Measurements from ENCODE around the gene SNED1.

The SNED1 gene

DNA sequence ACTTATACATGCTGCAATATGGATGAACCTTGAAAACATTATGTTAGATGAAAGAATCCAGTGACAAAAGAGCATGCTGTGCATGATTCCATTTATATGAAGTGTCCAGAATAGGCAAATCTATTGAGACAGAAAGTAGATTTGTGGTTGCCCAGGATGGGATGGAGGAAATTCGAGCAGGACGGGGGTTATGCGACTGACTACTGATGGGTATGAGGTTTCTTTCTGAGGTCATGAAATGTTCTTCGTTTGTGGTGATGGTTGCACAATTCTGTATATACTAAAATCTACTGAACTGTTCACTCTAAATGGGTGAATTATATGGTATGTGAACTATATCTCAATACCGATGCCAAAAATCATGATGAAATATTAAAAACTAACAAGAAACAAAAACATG is 122.6 kb downstream of the SNED1 start:
- DNase-seq (ENCODE audit: insufficient read length, low spot score) (no peak), FAIRE-seq (no peak)
- TF ChIP-seq, protein P1, sequence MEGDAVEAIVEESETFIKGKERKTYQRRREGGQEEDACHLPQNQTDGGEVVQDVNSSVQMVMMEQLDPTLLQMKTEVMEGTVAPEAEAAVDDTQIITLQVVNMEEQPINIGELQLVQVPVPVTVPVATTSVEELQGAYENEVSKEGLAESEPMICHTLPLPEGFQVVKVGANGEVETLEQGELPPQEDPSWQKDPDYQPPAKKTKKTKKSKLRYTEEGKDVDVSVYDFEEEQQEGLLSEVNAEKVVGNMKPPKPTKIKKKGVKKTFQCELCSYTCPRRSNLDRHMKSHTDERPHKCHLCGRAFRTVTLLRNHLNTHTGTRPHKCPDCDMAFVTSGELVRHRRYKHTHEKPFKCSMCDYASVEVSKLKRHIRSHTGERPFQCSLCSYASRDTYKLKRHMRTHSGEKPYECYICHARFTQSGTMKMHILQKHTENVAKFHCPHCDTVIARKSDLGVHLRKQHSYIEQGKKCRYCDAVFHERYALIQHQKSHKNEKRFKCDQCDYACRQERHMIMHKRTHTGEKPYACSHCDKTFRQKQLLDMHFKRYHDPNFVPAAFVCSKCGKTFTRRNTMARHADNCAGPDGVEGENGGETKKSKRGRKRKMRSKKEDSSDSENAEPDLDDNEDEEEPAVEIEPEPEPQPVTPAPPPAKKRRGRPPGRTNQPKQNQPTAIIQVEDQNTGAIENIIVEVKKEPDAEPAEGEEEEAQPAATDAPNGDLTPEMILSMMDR (IDR thresholded peaks at IDR 0.05; ENCODE audit: insufficient read depth, missing control alignments), result no peak

DNA sequence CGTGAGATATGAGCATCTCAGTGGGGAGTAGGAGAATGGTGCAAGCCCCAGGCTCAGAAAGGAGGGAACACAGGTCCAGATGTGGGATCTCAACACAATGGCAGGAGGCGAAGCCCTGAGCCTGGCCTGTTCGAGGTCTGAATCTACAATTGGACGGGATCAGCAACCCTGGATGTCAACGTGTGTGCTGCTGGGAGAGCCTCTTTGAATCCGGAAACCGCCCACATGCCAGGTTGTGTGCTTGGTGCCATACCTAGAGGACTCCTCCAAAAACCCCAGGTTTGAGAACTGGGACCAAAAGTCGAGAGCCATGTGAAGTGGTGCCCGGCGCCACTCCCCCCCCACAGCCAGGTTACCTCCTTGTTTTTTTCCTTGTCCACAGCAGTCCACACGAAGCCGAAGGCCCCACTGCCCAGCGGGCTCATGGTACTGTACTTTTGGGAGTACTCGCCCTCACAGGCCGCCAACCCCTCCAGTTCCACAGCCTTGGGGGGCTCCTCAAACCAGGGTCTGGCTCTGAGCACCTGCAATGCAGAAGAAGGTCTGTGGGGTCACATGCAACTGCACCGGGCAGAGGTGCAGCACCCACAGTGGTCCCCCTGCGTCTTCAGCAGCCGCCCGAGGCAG is 124.1 kb downstream of the SNED1 start:
- TF ChIP-seq, protein P1 (IDR thresholded peaks at IDR 0.05; ENCODE audit: insufficient read depth, missing control alignments), result no peak
- DNase-seq (ENCODE audit: insufficient read length, low spot score), result no peak
- FAIRE-seq, result no peak

DNA sequence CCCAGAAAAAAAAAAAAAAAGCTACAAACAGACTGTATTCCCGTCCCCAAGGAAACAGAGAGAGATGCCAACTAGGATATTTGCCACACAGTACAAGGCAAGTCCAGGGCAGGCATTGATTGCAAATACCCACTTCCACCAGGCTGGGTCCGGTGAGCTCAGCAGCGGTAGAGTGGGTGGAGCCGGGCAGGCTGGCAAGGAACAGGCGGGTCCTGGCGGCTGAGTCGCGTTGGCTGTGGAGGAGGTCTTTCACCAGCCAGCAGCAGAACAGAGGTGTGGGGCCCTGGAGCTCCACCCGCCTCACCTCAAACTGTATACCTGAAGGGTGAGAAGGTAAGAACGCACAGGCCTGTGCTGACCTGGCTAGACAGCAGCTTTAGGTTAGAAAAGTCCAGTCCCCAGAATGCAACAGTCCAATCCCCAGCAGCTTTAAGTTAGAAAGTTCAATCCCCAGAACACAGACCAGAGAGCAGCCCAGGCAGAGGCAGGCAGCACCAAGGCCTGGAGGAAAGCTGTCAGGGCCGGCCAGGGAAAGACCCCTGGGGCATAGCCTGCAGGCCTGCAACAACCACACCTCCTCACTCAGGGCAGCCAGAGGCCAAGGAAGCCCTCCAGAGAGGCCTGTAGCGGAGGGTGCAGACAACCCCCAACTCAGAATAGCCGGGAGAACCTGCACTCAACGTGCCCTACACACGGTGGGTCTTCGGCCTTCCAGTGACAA is 125.6 kb downstream of the SNED1 start:
- TF ChIP-seq, protein P1 (IDR thresholded peaks at IDR 0.05; ENCODE audit: insufficient read depth, missing control alignments), result no peak
- DNase-seq (ENCODE audit: insufficient read length, low spot score) (no peak), FAIRE-seq (no peak)

DNA sequence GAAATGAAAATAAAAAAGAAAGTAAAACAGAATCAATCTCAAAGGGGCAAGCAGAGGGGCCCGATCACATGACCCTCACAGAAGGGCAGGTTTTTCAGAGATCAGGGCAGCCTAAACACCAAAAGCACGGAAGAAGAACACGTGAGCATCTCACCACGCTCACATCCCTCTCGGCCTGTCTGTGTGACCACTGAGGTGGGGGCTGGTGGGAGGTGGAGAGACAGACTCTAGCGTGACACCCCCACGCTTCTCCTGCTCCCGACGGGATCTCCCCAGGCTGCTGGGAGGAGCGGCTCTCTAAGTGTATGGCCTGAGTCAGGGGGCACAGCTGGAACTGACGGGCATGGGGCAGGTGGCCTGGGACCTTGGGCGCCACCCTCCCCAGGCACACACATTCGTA is 127.2 kb downstream of the SNED1 start:
- TF ChIP-seq, protein P1 (IDR thresholded peaks at IDR 0.05; ENCODE audit: insufficient read depth, missing control alignments), result no peak
- no peak for DNase-seq (ENCODE audit: insufficient read length, low spot score)
- FAIRE-seq, result no peak

DNA sequence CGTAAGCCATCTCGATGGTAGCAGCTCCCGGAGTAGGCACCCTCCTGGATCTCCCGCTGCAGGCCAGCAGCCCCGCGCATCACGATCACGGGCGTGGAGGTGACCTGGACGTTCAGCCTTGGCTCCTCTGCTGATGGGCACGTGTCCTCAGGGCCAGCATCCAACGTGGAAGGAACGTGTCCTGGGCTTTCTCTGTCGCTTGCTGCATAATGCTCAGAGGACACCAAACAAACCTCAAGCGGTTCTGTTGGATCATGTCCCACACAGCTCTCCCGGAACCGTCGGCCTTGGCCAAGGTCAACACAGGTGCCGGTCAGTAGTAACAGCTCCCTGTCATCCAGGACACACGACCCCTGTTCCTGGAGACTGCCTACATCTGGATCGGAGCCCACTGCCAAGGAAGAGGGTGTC is 127.8 kb downstream of the SNED1 start:
- TF ChIP-seq, protein P1 (IDR thresholded peaks at IDR 0.05; ENCODE audit: insufficient read depth, missing control alignments), result no peak
- FAIRE-seq, result no peak
- no peak for DNase-seq (ENCODE audit: insufficient read length, low spot score)

DNA sequence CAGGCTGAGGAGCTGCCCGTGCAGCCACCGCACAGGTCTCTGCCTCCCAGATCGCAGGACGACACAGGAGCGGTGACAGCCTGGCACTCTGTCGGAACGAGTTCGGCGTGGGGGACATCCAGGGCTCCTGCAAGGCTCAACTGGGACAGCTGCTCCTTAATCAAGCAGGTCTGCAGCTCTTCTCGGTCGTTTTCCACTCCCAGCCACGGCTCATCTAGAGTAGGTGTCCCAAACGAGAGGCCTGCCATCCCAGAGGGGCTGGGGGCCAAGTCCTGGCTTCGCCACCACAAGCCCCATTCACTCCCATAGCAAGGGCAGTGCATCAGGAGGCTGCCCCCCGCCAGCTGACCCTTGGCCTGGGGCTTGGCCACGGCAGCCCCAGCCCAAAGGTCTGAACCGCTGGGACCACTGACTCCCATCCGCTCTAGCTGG is 128.4 kb downstream of the SNED1 start:
- TF ChIP-seq, protein P1 (IDR thresholded peaks at IDR 0.05; ENCODE audit: insufficient read depth, missing control alignments), result no peak
- DNase-seq (ENCODE audit: insufficient read length, low spot score), result no peak
- FAIRE-seq, result no peak

DNA sequence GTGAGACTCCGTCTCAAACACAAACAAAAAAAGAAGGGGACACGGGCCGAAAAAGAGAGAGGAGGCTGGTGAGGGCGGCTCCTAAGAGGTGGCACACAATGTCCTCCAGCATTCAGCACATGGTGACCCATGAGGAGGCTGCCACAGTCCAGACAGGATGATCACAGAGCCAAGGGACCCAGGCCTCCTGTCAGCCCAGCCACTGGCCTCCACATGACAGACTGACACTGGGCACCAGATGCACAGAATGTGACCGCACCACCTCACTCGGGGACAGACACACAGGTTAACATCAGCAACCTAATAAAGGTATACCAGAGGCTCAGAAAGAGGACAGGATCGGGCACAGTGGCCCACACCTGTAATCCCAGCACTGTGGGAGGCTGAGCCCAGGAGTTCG is 129.8 kb downstream of the SNED1 start:
- FAIRE-seq (no peak), DNase-seq (ENCODE audit: insufficient read length, low spot score) (no peak)
- TF ChIP-seq, protein P1 (IDR thresholded peaks at IDR 0.05; ENCODE audit: insufficient read depth, missing control alignments), result no peak

Data from D721Med (cell line).